Transverse colon (tissue), 4 donors: ENCODE measurements around the gene TRAM2.

Source experiments
- CTCF ChIP-seq, 5 experiments: fragments of 200-600 bp in 3 of 5; fragments of 450-650 bp in 2 of 5; sonication (generic) in 3 of 5; IDR thresholded peaks; 1 replicate in 2 of 5; 2 replicates in 3 of 5; pipeline ENCODE4 v1.5.1; 2016 to 2017; ENCODE audit warnings: antibody characterized with exemption in 5 of 5, inconsistent platforms in 3 of 5, mild to moderate bottlenecking in 2 of 5, moderate library complexity in 1 of 5
- EP300 ChIP-seq: sonication (generic); formaldehyde crosslinking; IDR thresholded peaks from one replicate; pipeline ENCODE4 v1.6.1; 2017; ENCODE audit warnings: antibody characterized with exemption, low read depth
- POLR2A ChIP-seq: fragments of 450-650 bp; IDR thresholded peaks from one replicate; pipeline ENCODE4 v1.6.1; 2016; ENCODE audit warnings: antibody characterized with exemption, mild to moderate bottlenecking, moderate library complexity
- POLR2AphosphoS5 ChIP-seq, 3 donors: sonication (generic); formaldehyde crosslinking; IDR thresholded peaks; one replicate each; pipeline ENCODE4 v1.6.1; 2016; ENCODE audit warnings: antibody characterized with exemption in 3 of 3

DNA sequence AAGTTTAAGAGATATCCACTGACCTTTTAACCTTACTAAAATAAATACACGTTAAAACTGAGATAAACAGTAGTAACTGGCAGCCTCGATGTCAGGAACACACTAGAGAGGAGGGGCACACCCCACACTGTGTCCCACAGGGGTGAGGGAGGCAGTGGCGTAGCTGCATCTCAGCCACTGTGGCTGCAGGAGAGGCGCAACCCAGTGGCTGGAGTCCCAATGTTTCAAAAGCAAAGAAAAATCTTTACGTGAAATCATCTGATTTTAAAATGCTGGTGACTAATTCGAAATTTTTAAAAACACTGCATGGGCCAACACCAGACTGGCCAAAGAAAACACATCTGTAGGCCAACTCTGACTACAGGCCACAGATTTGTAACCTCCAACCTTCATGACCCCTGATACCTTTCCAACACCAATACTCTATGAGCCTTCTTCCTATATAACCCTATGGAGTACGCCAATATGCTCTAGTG, 54.7 kb downstream of the TRAM2 start:
- TF ChIP-seq POLR2AphosphoS5 (IDR thresholded peaks at IDR 0.05) (no peak), CTCF (IDR thresholded peaks at IDR 0.05) (no peak), POLR2A (no peak), EP300 (no peak)
